Subcutaneous adipose tissue (tissue), 4 donors: Measurements from ENCODE around the gene ABCG1. TPM values are rescaled to one million over a fixed set of nuclear protein-coding genes. Genes with fewer than 3 reads are reported as not detected.

Experiments used
- CTCF ChIP-seq: fragments of 450-650 bp; IDR thresholded peaks from one replicate; pipeline ENCODE4 v1.5.1; 2016; ENCODE audit warnings: low read depth, mild to moderate bottlenecking, control low read depth, antibody characterized with exemption, moderate library complexity
- total RNA-seq, 4 donors: library from RNA; depleted of rRNA; stranded (reverse); fragments of >200 nt; gene quantifications; one replicate each; pipeline ENCODE4 v1.1.0, GENCODE V29; 2016

The ABCG1 gene
- total RNA-seq, 4 donors from 2014 or later = 8.6 to 34.7 (median 15.8) TPM

GRCh38 chr21:42236014-42236413 is 17.1 kb downstream of the ABCG1 start:
- no peak for TF ChIP-seq CTCF

GRCh38 chr21:42236693-42237092 is 17.8 kb downstream of the ABCG1 start:
- no peak for TF ChIP-seq CTCF

GRCh38 chr21:42237161-42237560 is 18.2 kb downstream of the ABCG1 start:
- TF ChIP-seq CTCF = no peak

GRCh38 chr21:42237577-42237976 is 18.6 kb downstream of the ABCG1 start:
- no peak for TF ChIP-seq CTCF

GRCh38 chr21:42238185-42238934 is 19.4 kb downstream of the ABCG1 start:
- TF ChIP-seq CTCF = no peak

- no peak for TF ChIP-seq CTCF
Observed at GRCh38 chr21:42239556-42239955, 20.6 kb downstream of the ABCG1 start.

- TF ChIP-seq CTCF = no peak
Observed at GRCh38 chr21:42239973-42240372, 21.0 kb downstream of the ABCG1 start.
